IMR-90 (cell line): ENCODE measurements around the gene RNF43. TPM values are rescaled to one million over a fixed set of nuclear protein-coding genes. Genes with fewer than 3 reads are reported as not detected.

Experiments
- ATAC-seq: fragments of 200-7000 bp; cut with Tn5 transposase; 2 replicates; pipeline ENCODE4 v1.9.1; 2020; ENCODE audit warnings: low read depth, mild to moderate bottlenecking, moderate library complexity
- BruUV-seq: library from RNA; stranded (reverse); fragments of 400-500 nt; replicated peaks from 2 replicates; lab custom pipeline; 2021; lab: Mats Ljungman, UMichigan
- CTCF ChIA-PET: fragments of 300-600 bp; formaldehyde crosslinking; extraction: SDS; loops from one replicate; lab custom pipeline; 2021; ENCODE audit warnings: antibody characterized with exemption; lab: Yijun Ruan, JAX
- POLR2A ChIA-PET: fragments of 300-600 bp; sonication (Branson Sonifier 250); formaldehyde crosslinking; loops from one replicate; lab custom pipeline; 2022; ENCODE audit warnings: antibody characterized with exemption; ENCODE audit not compliant: unreplicated experiment; lab: Charles Lee
- DNase-seq: peaks from one replicate; pipeline ENCODE4 v3.0.0; 2013
- H2AFZ ChIP-seq: replicated peaks from 2 replicates; pipeline ENCODE3; 2013; ENCODE audit warnings: low read length, mild to moderate bottlenecking; ENCODE audit not compliant: poor library complexity
- H2AK5ac ChIP-seq: 2 replicates; pipeline ENCODE4 v1.6.1; 2013; ENCODE audit warnings: low read depth, low read length, inconsistent platforms
- H2AK9ac ChIP-seq: replicated peaks from 2 replicates; pipeline ENCODE3; 2013; ENCODE audit warnings: mild to moderate bottlenecking, low read depth, low read length, moderate library complexity; ENCODE audit not compliant: poor library complexity
- H2BK120ac ChIP-seq: 2 replicates; pipeline ENCODE4 v1.6.1; 2013; ENCODE audit warnings: low read depth, low read length, inconsistent platforms
- H2BK15ac ChIP-seq: 3 replicates; pipeline ENCODE4 v1.6.1; 2013; ENCODE audit warnings: low read depth, low read length, inconsistent platforms
- H2BK20ac ChIP-seq: 2 replicates; pipeline ENCODE4 v1.6.1; 2013; ENCODE audit warnings: low read depth, mild to moderate bottlenecking, inconsistent platforms, low read length, moderate library complexity
- H2BK5ac ChIP-seq: 2 replicates; pipeline ENCODE4 v1.6.1; 2013; ENCODE audit warnings: mild to moderate bottlenecking, low read depth, low read length, inconsistent platforms; ENCODE audit not compliant: poor library complexity, severe bottlenecking
- H3K14ac ChIP-seq: replicated peaks from 2 replicates; pipeline ENCODE4 v1.6.1; 2013; ENCODE audit warnings: low read depth, low read length, inconsistent platforms
- H3K18ac ChIP-seq: 2 replicates; pipeline ENCODE4 v1.6.1; 2013; ENCODE audit warnings: low read depth, low read length, control low read depth
- H3K23ac ChIP-seq: 2 replicates; pipeline ENCODE4 v1.6.1; 2013; ENCODE audit warnings: low read depth, low read length, inconsistent platforms
- H3K27ac ChIP-seq: 2 replicates; pipeline ENCODE4 v1.5.1; 2013; ENCODE audit warnings: mild to moderate bottlenecking, control low read depth, low read length; ENCODE audit not compliant: insufficient read depth
- H3K27me3 ChIP-seq: 2 replicates; pipeline ENCODE4 v1.6.1; 2013; ENCODE audit warnings: low read length; ENCODE audit not compliant: control insufficient read depth, insufficient read depth
- H3K36me3 ChIP-seq: 2 replicates; pipeline ENCODE4 v1.6.1; 2013; ENCODE audit warnings: low read length, mixed read lengths; ENCODE audit not compliant: control insufficient read depth, insufficient read depth
- H3K4ac ChIP-seq: 2 replicates; pipeline ENCODE4 v1.6.1; 2013; ENCODE audit warnings: low read depth, low read length, inconsistent platforms
- H3K4me1 ChIP-seq: 2 replicates; pipeline ENCODE4 v1.6.1; 2013; ENCODE audit warnings: low read length, mixed read lengths; ENCODE audit not compliant: control insufficient read depth, insufficient read depth
- H3K4me2 ChIP-seq: 2 replicates; pipeline ENCODE4 v1.6.1; 2013; ENCODE audit warnings: low read depth, mild to moderate bottlenecking, control low read depth, low read length, moderate library complexity
- H3K4me3 ChIP-seq: 2 replicates; pipeline ENCODE4 v1.5.1; 2013; ENCODE audit warnings: low read depth, mild to moderate bottlenecking, control low read depth, low read length, moderate library complexity; ENCODE audit not compliant: insufficient read depth
- H3K56ac ChIP-seq: 2 replicates; pipeline ENCODE4 v1.6.1; 2013; ENCODE audit warnings: low read length, inconsistent platforms; ENCODE audit not compliant: insufficient read depth; ENCODE audit errors: extremely low read depth
- H3K79me1 ChIP-seq, 2 experiments: 2 replicates each; pipeline ENCODE4 v1.6.1; 2013; ENCODE audit warnings: low read length in 2 of 2, inconsistent platforms in 1 of 2, low read depth in 1 of 2
- H3K9ac ChIP-seq: 2 replicates; pipeline ENCODE4 v1.6.1; 2013; ENCODE audit warnings: low read depth, low read length, control low read depth
- H3K9me1 ChIP-seq: 2 replicates; pipeline ENCODE4 v1.6.1; 2013; ENCODE audit warnings: low read length, inconsistent platforms; ENCODE audit not compliant: insufficient read depth
- H3K9me3 ChIP-seq: 2 replicates; pipeline ENCODE4 v1.6.1; 2013; ENCODE audit warnings: low read length; ENCODE audit not compliant: control insufficient read depth, insufficient read depth
- H4K20me1 ChIP-seq: 2 replicates; pipeline ENCODE4 v1.6.1; 2013; ENCODE audit warnings: low read length, inconsistent platforms; ENCODE audit not compliant: insufficient read depth
- H4K5ac ChIP-seq: 2 replicates; pipeline ENCODE4 v1.6.1; 2013; ENCODE audit warnings: mild to moderate bottlenecking, low read depth, low read length, control low read depth
- H4K8ac ChIP-seq, 2 experiments: 2 replicates each; pipeline ENCODE4 v1.6.1; 2013; ENCODE audit warnings: low read depth in 2 of 2, low read length in 2 of 2, control low read depth in 1 of 2, inconsistent platforms in 1 of 2
- H4K91ac ChIP-seq: 2 replicates; pipeline ENCODE4 v1.6.1; 2013; ENCODE audit warnings: low read depth, low read length, inconsistent platforms; ENCODE audit not compliant: insufficient read depth
- BHLHE40 ChIP-seq: fragments of 150-350 bp; IDR thresholded peaks from 2 replicates; pipeline ENCODE4 v1.6.1; 2016; ENCODE audit warnings: mild to moderate bottlenecking, low read depth, low read length
- CEBPB ChIP-seq: IDR thresholded peaks from 2 replicates; pipeline ENCODE4 v1.6.1; 2012; ENCODE audit warnings: low read depth, low read length, improper control_type of control experiment
- CHD1 ChIP-seq: IDR thresholded peaks from 2 replicates; pipeline ENCODE4 v1.6.1; 2012; ENCODE audit warnings: low read depth, low read length, improper control_type of control experiment
- MAZ ChIP-seq: IDR thresholded peaks from 2 replicates; pipeline ENCODE4 v1.6.1; 2012; ENCODE audit warnings: low read depth, mild to moderate bottlenecking, low read length, improper control_type of control experiment, moderate library complexity, borderline replicate concordance
- MXI1 ChIP-seq: IDR thresholded peaks from 2 replicates; pipeline ENCODE4 v1.6.1; 2012; ENCODE audit warnings: low read depth, mild to moderate bottlenecking, low read length, moderate library complexity, borderline replicate concordance
- POLR2A ChIP-seq: IDR thresholded peaks from 2 replicates; pipeline ENCODE4 v1.6.1; 2012; ENCODE audit warnings: mild to moderate bottlenecking, low read depth, low read length
- RAD21 ChIP-seq: IDR thresholded peaks from 2 replicates; pipeline ENCODE4 v1.6.1; 2012; ENCODE audit warnings: low read length, improper control_type of control experiment
- RCOR1 ChIP-seq: IDR thresholded peaks from 2 replicates; pipeline ENCODE4 v1.6.1; 2012; ENCODE audit warnings: mild to moderate bottlenecking, low read length, improper control_type of control experiment; ENCODE audit not compliant: insufficient replicate concordance
- RFX5 ChIP-seq: IDR thresholded peaks from 2 replicates; pipeline ENCODE4 v1.8.0; 2012; ENCODE audit warnings: low read depth, mild to moderate bottlenecking, low read length, moderate library complexity
- WGBS, 2 experiments: methylation state at CpG; one replicate each; pipeline versions ENCODE4 v1.1.5 to v1.1.7; 2013; ENCODE audit warnings: missing lambda C conversion rate in 2 of 2; ENCODE audit not compliant: insufficient read length in 1 of 2; ENCODE audit errors: extremely low coverage in 2 of 2; 5-methylcytosine and 5-hydroxymethylcytosine counted together
- dilution Hi-C: fragments of 300-500 bp; cut with HindIII; formaldehyde crosslinking; loops from one replicate; pipeline ENCODE4 v1.14.3; 2018; ENCODE audit warnings: low sequenced_read_pairs; ENCODE audit not compliant: unreplicated experiment
- in situ Hi-C: fragments of 300-500 bp; cut with MboI; formaldehyde crosslinking; loops from 3 replicates; pipeline ENCODE4 v1.14.3; 2019; ENCODE audit warnings: low sequenced_read_pairs, inconsistent platforms, mixed read lengths
- intact Hi-C: fragments of 100-400 bp; cut with micrococcal nuclease; formaldehyde crosslinking; loops from 2 replicates; pipeline ENCODE4 v1.10.0; 2022
- polyA plus RNA-seq, 3 experiments: library from polyadenylated mRNA; depleted of rRNA; stranded (reverse); fragments of >200 nt; gene quantifications; 2 replicates each; pipeline ENCODE4 v1.2.3, GENCODE V29; 2012; ENCODE audit warnings: low replicate concordance in 1 of 3
- total RNA-seq: library from RNA; depleted of rRNA; stranded (reverse); fragments of >200 nt; gene quantifications from 2 replicates; pipeline ENCODE4 v1.2.3, GENCODE V29; 2012
- TF ChIP-seq, protein P1 (sequence below): fragments of 150-350 bp; IDR thresholded peaks from 2 replicates; pipeline ENCODE4 v1.6.1; 2016; ENCODE audit warnings: low read depth, mild to moderate bottlenecking, low read length, moderate library complexity, borderline replicate concordance

Gene RNF43
- total and polyA plus RNA-seq, 2 of the 4 experiments (the other 2 are of a cell fraction), result under 0.01 TPM; not detected in 1

- no peak overlapping the region for H3K27ac ChIP-seq
- H2BK120ac ChIP-seq, result no peak overlapping the region
- in situ Hi-C loops, result no loop called here
- H2AFZ ChIP-seq, result no peak overlapping the region
- no peak overlapping the region for H2AK9ac ChIP-seq
- POLR2A ChIA-PET, result no interaction called here
- no peaks in the 10 kb centered on the region for H3K9me1 ChIP-seq
- H3K36me3 ChIP-seq, result no peaks in the 10 kb centered on the region
- H3K14ac ChIP-seq, result no peak overlapping the region
- H2AK5ac ChIP-seq, result no peak overlapping the region
- no peak overlapping the region for H3K4me3 ChIP-seq
- H3K18ac ChIP-seq, result no peak overlapping the region
- no peaks in the 10 kb centered on the region for H4K20me1 ChIP-seq
- no CpG with 5 or more reads among the region's 4 CpGs for WGBS, 2 experiments
- CTCF ChIA-PET, result no interaction called here
- H3K79me1 ChIP-seq, result no peaks in the 10 kb centered on the region
- H3K9ac ChIP-seq, result no peak overlapping the region
- no peak overlapping the region for H2BK20ac ChIP-seq
- H3K9me3 ChIP-seq, result no peaks in the 10 kb centered on the region
- no peaks in the 10 kb centered on the region for H3K4me1 ChIP-seq
- no peak overlapping the region for H2BK5ac ChIP-seq
- intact Hi-C loops, result no loop called here
- no peak overlapping the region for H4K8ac ChIP-seq
- TF ChIP-seq MAZ (no peak), CEBPB (no peak), RFX5 (no peak), MXI1 (no peak), POLR2A (no peak), CHD1 (no peak), BHLHE40 (no peak), RCOR1 (no peak), RAD21 (no peak)
- TF ChIP-seq, protein P1, sequence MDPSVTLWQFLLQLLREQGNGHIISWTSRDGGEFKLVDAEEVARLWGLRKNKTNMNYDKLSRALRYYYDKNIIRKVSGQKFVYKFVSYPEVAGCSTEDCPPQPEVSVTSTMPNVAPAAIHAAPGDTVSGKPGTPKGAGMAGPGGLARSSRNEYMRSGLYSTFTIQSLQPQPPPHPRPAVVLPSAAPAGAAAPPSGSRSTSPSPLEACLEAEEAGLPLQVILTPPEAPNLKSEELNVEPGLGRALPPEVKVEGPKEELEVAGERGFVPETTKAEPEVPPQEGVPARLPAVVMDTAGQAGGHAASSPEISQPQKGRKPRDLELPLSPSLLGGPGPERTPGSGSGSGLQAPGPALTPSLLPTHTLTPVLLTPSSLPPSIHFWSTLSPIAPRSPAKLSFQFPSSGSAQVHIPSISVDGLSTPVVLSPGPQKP, result no peak
- no peak overlapping the region for H4K91ac ChIP-seq
- ATAC-seq, result no peak
- H3K23ac ChIP-seq, result no peak overlapping the region
- dilution Hi-C loops, result no loop called here
- peaks cover 10% of the 10 kb centered on the region for H3K27me3 ChIP-seq
- H4K5ac ChIP-seq, result no peak overlapping the region
- no peak overlapping the region for H3K4me2 ChIP-seq
- DNase-seq, result no peak
- H3K4ac ChIP-seq, result no peak overlapping the region
- no peak overlapping the region for H3K56ac ChIP-seq
- no peak overlapping the region for H2BK15ac ChIP-seq
- no TSS peak for BruUV-seq
Observed at GRCh38 chr17:58396173-58396572, 21.2 kb downstream of the RNF43 start.
